Stimulated activated naive CD8-positive, alpha-beta T cell treated with anti-CD3 and anti-CD28 coated beads, Interleukin-15, Interleukin-2, amounts not matched to agents 100 ng/mL and 50 ng/mL, for 24 hours (primary cell): ENCODE measurements around the gene GRAMD4.

Source experiments
- H3K27ac Mint-ChIP-seq: one replicate; pipeline ENCODE4 v1.8.0; 2021; ENCODE audit warnings: mild to moderate bottlenecking, mixed read lengths
- H3K27me3 Mint-ChIP-seq: one replicate; pipeline ENCODE4 v1.8.0; 2021; ENCODE audit warnings: mixed read lengths
- H3K36me3 Mint-ChIP-seq: one replicate; pipeline ENCODE4 v1.8.0; 2021; ENCODE audit warnings: low read depth, mixed read lengths
- H3K4me1 Mint-ChIP-seq: one replicate; pipeline ENCODE4 v1.8.0; 2021; ENCODE audit warnings: low read depth, mixed read lengths
- H3K4me3 Mint-ChIP-seq: one replicate; pipeline ENCODE4 v1.8.0; 2021; ENCODE audit warnings: mild to moderate bottlenecking, mixed read lengths
- H3K9me3 Mint-ChIP-seq: one replicate; pipeline ENCODE4 v1.8.0; 2021; ENCODE audit warnings: mixed read lengths

GRAMD4 gene

GRCh38 chr22:46666577-46667244 is 46.5 kb downstream of the GRAMD4 start:
- H3K27me3 Mint-ChIP-seq, result no peaks in the 10 kb centered on the region
- no peaks in the 10 kb centered on the region for H3K9me3 Mint-ChIP-seq
- peaks cover 13% of the 10 kb centered on the region for H3K36me3 Mint-ChIP-seq
- peaks cover 3% of the 10 kb centered on the region for H3K4me1 Mint-ChIP-seq
- H3K27ac Mint-ChIP-seq, result no peak overlapping the region
- no peak overlapping the region for H3K4me3 Mint-ChIP-seq

GRCh38 chr22:46667245-46667623 is 47.0 kb downstream of the GRAMD4 start:
- Mint-ChIP-seq H3K27ac (no peak overlapping the region), H3K27me3 (no peaks in the 10 kb centered on the region), H3K36me3 (peaks cover 13% of the 10 kb centered on the region), H3K4me3 (no peak overlapping the region), H3K9me3 (no peaks in the 10 kb centered on the region), H3K4me1 (peaks cover 6% of the 10 kb centered on the region)

GRCh38 chr22:46668116-46668515 is 47.9 kb downstream of the GRAMD4 start:
- H3K9me3 Mint-ChIP-seq, result no peaks in the 10 kb centered on the region
- peaks cover 13% of the 10 kb centered on the region for H3K36me3 Mint-ChIP-seq
- H3K27ac Mint-ChIP-seq, result no peak overlapping the region
- H3K27me3 Mint-ChIP-seq, result no peaks in the 10 kb centered on the region
- H3K4me3 Mint-ChIP-seq, result no peak overlapping the region
- peaks cover 15% of the 10 kb centered on the region for H3K4me1 Mint-ChIP-seq

GRCh38 chr22:46669201-46669600 is 49.0 kb downstream of the GRAMD4 start:
- Mint-ChIP-seq H3K9me3 (no peaks in the 10 kb centered on the region), H3K27ac (no peak overlapping the region), H3K4me1 (peaks cover 25% of the 10 kb centered on the region), H3K36me3 (peaks cover 13% of the 10 kb centered on the region), H3K4me3 (no peak overlapping the region), H3K27me3 (no peaks in the 10 kb centered on the region)

GRCh38 chr22:46671824-46672432 is 51.7 kb downstream of the GRAMD4 start:
- H3K27ac Mint-ChIP-seq, result no peak overlapping the region

GRCh38 chr22:46672731-46673130 is 52.5 kb downstream of the GRAMD4 start:
- no peaks in the 10 kb centered on the region for H3K9me3 Mint-ChIP-seq
- peak overlapping the region; percentile 7 for H3K4me3 Mint-ChIP-seq
- H3K4me1 Mint-ChIP-seq, result peaks cover 52% of the 10 kb centered on the region
- H3K27me3 Mint-ChIP-seq, result no peaks in the 10 kb centered on the region
- peak overlapping the region; percentile 92 for H3K27ac Mint-ChIP-seq
- peaks cover 20% of the 10 kb centered on the region for H3K36me3 Mint-ChIP-seq

More at GRCh38 chr22:46671824-46672432, 51.7 kb downstream of the GRAMD4 start:
- H3K9me3 Mint-ChIP-seq, result no peaks in the 10 kb centered on the region
- peaks cover 18% of the 10 kb centered on the region for H3K36me3 Mint-ChIP-seq
- H3K27me3 Mint-ChIP-seq, result no peaks in the 10 kb centered on the region
- H3K4me1 Mint-ChIP-seq, result peaks cover 45% of the 10 kb centered on the region
- no peak overlapping the region for H3K4me3 Mint-ChIP-seq

- Mint-ChIP-seq H3K36me3 (peaks cover 22% of the 10 kb centered on the region), H3K27me3 (no peaks in the 10 kb centered on the region), H3K9me3 (no peaks in the 10 kb centered on the region), H3K4me1 (peaks cover 56% of the 10 kb centered on the region), H3K4me3 (peak overlapping the region; percentile 84), H3K27ac (peak overlapping the region; percentile 92)
These were observed 53.0 kb downstream of the GRAMD4 start for GRCh38 chr22:46673205-46673604.

GRCh38 chr22:46673662-46674236 is 53.6 kb downstream of the GRAMD4 start:
- Mint-ChIP-seq H3K9me3 (no peaks in the 10 kb centered on the region), H3K4me1 (peaks cover 56% of the 10 kb centered on the region), H3K4me3 (peak overlapping the region; percentile 84), H3K36me3 (peaks cover 24% of the 10 kb centered on the region), H3K27me3 (no peaks in the 10 kb centered on the region), H3K27ac (peak overlapping the region; percentile 92)

- Mint-ChIP-seq H3K9me3 (no peaks in the 10 kb centered on the region), H3K4me1 (peaks cover 56% of the 10 kb centered on the region), H3K27ac (peak overlapping the region; percentile 92), H3K27me3 (no peaks in the 10 kb centered on the region), H3K36me3 (peaks cover 19% of the 10 kb centered on the region), H3K4me3 (peak overlapping the region; percentile 84)
These were observed 54.2 kb downstream of the GRAMD4 start for GRCh38 chr22:46674367-46674781.

GRCh38 chr22:46674906-46675305 is 54.7 kb downstream of the GRAMD4 start:
- Mint-ChIP-seq H3K27ac (peak overlapping the region; percentile 92), H3K4me3 (peak overlapping the region; percentile 84), H3K4me1 (peaks cover 56% of the 10 kb centered on the region), H3K36me3 (peaks cover 14% of the 10 kb centered on the region), H3K27me3 (no peaks in the 10 kb centered on the region), H3K9me3 (no peaks in the 10 kb centered on the region)

- H3K36me3 Mint-ChIP-seq, result peaks cover 13% of the 10 kb centered on the region
- peak overlapping the region; percentile 84 for H3K4me3 Mint-ChIP-seq
- H3K4me1 Mint-ChIP-seq, result peaks cover 56% of the 10 kb centered on the region
- H3K9me3 Mint-ChIP-seq, result no peaks in the 10 kb centered on the region
- H3K27ac Mint-ChIP-seq, result peak overlapping the region; percentile 92
- H3K27me3 Mint-ChIP-seq, result no peaks in the 10 kb centered on the region
These were observed 55.3 kb downstream of the GRAMD4 start for GRCh38 chr22:46675479-46675878.

- peak overlapping the region; percentile 84 for H3K4me3 Mint-ChIP-seq
- peak overlapping the region; percentile 92 for H3K27ac Mint-ChIP-seq
- no peaks in the 10 kb centered on the region for H3K9me3 Mint-ChIP-seq
- peaks cover 56% of the 10 kb centered on the region for H3K4me1 Mint-ChIP-seq
- H3K36me3 Mint-ChIP-seq, result peaks cover 13% of the 10 kb centered on the region
- H3K27me3 Mint-ChIP-seq, result no peaks in the 10 kb centered on the region
These were observed 55.8 kb downstream of the GRAMD4 start for GRCh38 chr22:46675938-46676337.

GRCh38 chr22:46676479-46676878 is 56.3 kb downstream of the GRAMD4 start:
- Mint-ChIP-seq H3K9me3 (no peaks in the 10 kb centered on the region), H3K27ac (peak overlapping the region; percentile 92), H3K27me3 (no peaks in the 10 kb centered on the region), H3K4me3 (peak overlapping the region; percentile 84), H3K36me3 (peaks cover 13% of the 10 kb centered on the region), H3K4me1 (peaks cover 56% of the 10 kb centered on the region)

GRCh38 chr22:46676881-46677280 is 56.7 kb downstream of the GRAMD4 start:
- Mint-ChIP-seq H3K36me3 (peaks cover 13% of the 10 kb centered on the region), H3K27me3 (no peaks in the 10 kb centered on the region), H3K27ac (no peak overlapping the region), H3K9me3 (no peaks in the 10 kb centered on the region), H3K4me1 (peaks cover 54% of the 10 kb centered on the region), H3K4me3 (peak overlapping the region; percentile 84)

- Mint-ChIP-seq H3K4me1 (peaks cover 48% of the 10 kb centered on the region), H3K4me3 (peak overlapping the region; percentile 84), H3K27me3 (no peaks in the 10 kb centered on the region), H3K27ac (peak overlapping the region; percentile 65), H3K36me3 (peaks cover 13% of the 10 kb centered on the region), H3K9me3 (no peaks in the 10 kb centered on the region)
These were observed 57.3 kb downstream of the GRAMD4 start for GRCh38 chr22:46677323-46678002.
